Endothelial cell of umbilical vein (primary cell): Measurements from ENCODE around the gene KAT8. TPM values are rescaled to one million over a fixed set of nuclear protein-coding genes. Genes with fewer than 3 reads are reported as not detected.

ENCODE experiments used
- BruUV-seq: library from RNA; stranded (reverse); fragments of 400-500 nt; replicated peaks from 2 replicates; lab custom pipeline; 2021; lab: Mats Ljungman, UMichigan
- CTCF ChIA-PET: fragments of 300-600, 350-600 bp; sonication (Branson Sonifier 250); formaldehyde crosslinking; loops from one replicate; lab custom pipeline; 2021; ENCODE audit warnings: antibody characterized with exemption, inconsistent platforms; lab: Charles Lee
- POLR2A ChIA-PET: fragments of 300-600, 350-600 bp; sonication (Branson Sonifier 250); formaldehyde crosslinking; loops from one replicate; lab custom pipeline; 2021; ENCODE audit warnings: antibody characterized with exemption, inconsistent platforms; lab: Charles Lee
- DNase-seq: peaks from one replicate; pipeline ENCODE4 v3.0.0-alpha.2; 2011; ENCODE audit warnings: low read depth, low spot score
- FAIRE-seq: peaks from 2 replicates; lab custom pipeline; 2011; peaks lifted over from hg19 to GRCh38; lab: Jason Lieb, UNC
- H2AFZ ChIP-seq: 2 replicates; pipeline ENCODE4 v1.6.0; 2012; ENCODE audit warnings: low read depth, low read length, control low read depth, inconsistent platforms
- H3K27ac ChIP-seq: 2 replicates; pipeline ENCODE4 v1.5.1; 2011; ENCODE audit warnings: low read depth, mild to moderate bottlenecking, control low read depth, low read length, moderate library complexity; ENCODE audit not compliant: insufficient read depth
- H3K27me3 ChIP-seq, 2 experiments: 2 replicates each; pipeline versions ENCODE4 v1.6.0 to v1.6.1; 2011; ENCODE audit warnings: low read length in 2 of 2, mixed read lengths in 1 of 2; ENCODE audit not compliant: control insufficient read depth in 2 of 2, insufficient read depth in 2 of 2
- H3K36me3 ChIP-seq, 2 experiments: 2 replicates in 1 of 2; 3 replicates in 1 of 2; pipeline ENCODE4 v1.5.1; 2011; ENCODE audit warnings: low read length in 2 of 2, mild to moderate bottlenecking in 1 of 2, moderate library complexity in 1 of 2; ENCODE audit not compliant: control insufficient read depth in 2 of 2, insufficient read depth in 2 of 2; ENCODE audit errors: extremely low read depth in 1 of 2
- H3K4me1 ChIP-seq: 3 replicates; pipeline ENCODE4 v1.5.1; 2011; ENCODE audit warnings: mild to moderate bottlenecking, low read length; ENCODE audit not compliant: control insufficient read depth, insufficient read depth; ENCODE audit errors: extremely low read depth
- H3K4me2 ChIP-seq: 2 replicates; pipeline ENCODE4 v1.6.1; 2011; ENCODE audit warnings: low read length, control low read depth, mixed read lengths; ENCODE audit not compliant: insufficient read depth
- H3K4me3 ChIP-seq, 3 experiments: fragments of 200-600 bp in 1 of 3; sonication (generic), shearing (Covaris generic) in 1 of 3; replicated peaks in 1 of 3; 2 replicates each; pipeline ENCODE4 v1.5.1; 2011 to 2016; ENCODE audit warnings: control low read depth in 3 of 3, low read length in 3 of 3, mild to moderate bottlenecking in 2 of 3, inconsistent platforms in 1 of 3, low read depth in 1 of 3, moderate library complexity in 1 of 3; ENCODE audit not compliant: insufficient read depth in 1 of 3
- H3K79me2 ChIP-seq: 2 replicates; pipeline ENCODE4 v1.6.0; 2012; ENCODE audit warnings: low read length, inconsistent platforms; ENCODE audit not compliant: control insufficient read depth, insufficient read depth
- H3K9ac ChIP-seq: replicated peaks from 2 replicates; pipeline ENCODE3; 2011; ENCODE audit warnings: low read length, control low read depth; ENCODE audit not compliant: insufficient read depth; ENCODE audit errors: extremely low read depth
- H3K9me1 ChIP-seq: replicated peaks from 3 replicates; pipeline ENCODE4 v1.6.0; 2011; ENCODE audit warnings: mild to moderate bottlenecking, low read length; ENCODE audit not compliant: control insufficient read depth, insufficient read depth; ENCODE audit errors: extremely low read depth
- H3K9me3 ChIP-seq: replicated peaks from 2 replicates; pipeline ENCODE4 v1.5.1; 2012; ENCODE audit warnings: low read length, inconsistent platforms; ENCODE audit not compliant: control insufficient read depth, insufficient read depth
- H4K20me1 ChIP-seq: replicated peaks from 2 replicates; pipeline ENCODE3; 2011; ENCODE audit warnings: mild to moderate bottlenecking, low read length; ENCODE audit not compliant: control insufficient read depth, insufficient read depth; ENCODE audit errors: extremely low read depth
- CTCF ChIP-seq, 2 donors: IDR thresholded peaks; 1 replicate in 1 of 2; 2 replicates in 1 of 2; pipeline ENCODE4 v1.5.1; 2011; ENCODE audit warnings: low read length in 2 of 2, mild to moderate bottlenecking in 2 of 2, moderate library complexity in 2 of 2, control low read depth in 1 of 2, inconsistent platforms in 1 of 2, low read depth in 1 of 2; ENCODE audit not compliant: insufficient read depth in 1 of 2; ENCODE audit errors: extremely low read depth in 1 of 2
- EZH2 ChIP-seq: IDR thresholded peaks from 2 replicates; pipeline ENCODE4 v1.6.1; 2012; ENCODE audit warnings: borderline replicate concordance, low read depth, mild to moderate bottlenecking, moderate library complexity, low read length, inconsistent platforms; ENCODE audit not compliant: severe bottlenecking
- FOS ChIP-seq: IDR thresholded peaks from 2 replicates; pipeline ENCODE4 v1.6.1; 2011; ENCODE audit warnings: mild to moderate bottlenecking, low read length, moderate library complexity, borderline replicate concordance; ENCODE audit not compliant: insufficient read depth
- GATA2 ChIP-seq: IDR thresholded peaks from 2 replicates; pipeline ENCODE4 v1.7.0; 2011; ENCODE audit warnings: low read depth, mild to moderate bottlenecking, moderate library complexity, mixed read lengths, low read length; ENCODE audit not compliant: insufficient read length, insufficient read depth
- JUN ChIP-seq: IDR thresholded peaks from 2 replicates; pipeline ENCODE4 v1.6.1; 2011; ENCODE audit warnings: borderline replicate concordance, low read depth; ENCODE audit not compliant: insufficient read length, insufficient read depth
- MAX ChIP-seq: IDR thresholded peaks from 2 replicates; pipeline ENCODE4 v1.6.1; 2011; ENCODE audit not compliant: insufficient read depth, insufficient read length
- MYC ChIP-seq: IDR thresholded peaks from one replicate; pipeline ENCODE4 v1.6.1; 2011; ENCODE audit warnings: mild to moderate bottlenecking, low read depth, low read length
- POLR2A ChIP-seq: IDR thresholded peaks from 2 replicates; pipeline ENCODE4 v1.6.1; 2012; ENCODE audit warnings: low read depth, mild to moderate bottlenecking, control low read depth, low read length
- POLR2AphosphoS5 ChIP-seq: IDR thresholded peaks from 2 replicates; pipeline ENCODE4 v1.6.1; 2012; ENCODE audit warnings: low read depth, mild to moderate bottlenecking, control low read depth, low read length, moderate library complexity; ENCODE audit not compliant: insufficient read depth
- dilution Hi-C: fragments of 300-500 bp; cut with MboI; formaldehyde crosslinking; loops from one replicate; pipeline ENCODE4 v1.15.0; 2019; ENCODE audit warnings: low sequenced_read_pairs; ENCODE audit not compliant: extremely low pct_ligation_motif_present
- intact Hi-C: fragments of 100-400 bp; cut with micrococcal nuclease; formaldehyde crosslinking; loops from one replicate; pipeline ENCODE4 v1.10.0; 2022
- polyA plus RNA-seq, 4 experiments: library from polyadenylated mRNA; depleted of rRNA in 3 of 4; stranded (reverse) in 3 of 4; unstranded in 1 of 4; fragments of >200 nt; gene quantifications; 2 replicates each; pipeline versions ENCODE4 v1.2.1 to v1.2.3, GENCODE V29; 2011 to 2012; ENCODE audit warnings: missing spikeins in 1 of 4
- total RNA-seq: library from RNA; stranded (reverse); gene quantifications from 2 replicates; pipeline ENCODE4 v1.2.3, GENCODE V29; 2021

KAT8 gene
- total and polyA plus RNA-seq, 2 donors (not counting 3 experiments of a cell fraction or from before 2014, with no cell fraction given) = 30.7 to 42.8 TPM

- Histone ChIP-seq H3K4me2 (no peak overlapping the region), H3K36me3 (no peaks in the 10 kb centered on the region), H3K9ac (no peak overlapping the region), H3K27me3 (peaks cover 15 to 25% of the 10 kb centered on the region in 2 experiments), H3K27ac (no peak overlapping the region), H3K9me1 (no peaks in the 10 kb centered on the region), H3K4me3 (no peak overlapping the region), H4K20me1 (no peaks in the 10 kb centered on the region), H3K4me1 (peaks cover 5% of the 10 kb centered on the region), H3K79me2 (no peaks in the 10 kb centered on the region), H2AFZ (no peak overlapping the region), H3K9me3 (no peaks in the 10 kb centered on the region)
- no peak for DNase-seq
- dilution Hi-C loops = no loop called here
- ChIA-PET POLR2A (no interaction called here), CTCF (no interaction called here)
- no TSS peak for BruUV-seq
- no peak for FAIRE-seq
- intact Hi-C loops = no loop called here
- no peak for TF ChIP-seq JUN
- no peak for TF ChIP-seq GATA2
- no peak for TF ChIP-seq EZH2
- no peak for TF ChIP-seq POLR2A
- no peak for TF ChIP-seq CTCF (IDR thresholded peaks at IDR 0.05; ENCODE audit: extremely low read depth in 1 of 2, insufficient read depth in 1 of 2, low read depth in 1 of 2, low read length in 2 of 2)
- TF ChIP-seq MAX = no peak
- TF ChIP-seq POLR2AphosphoS5 = no peak
- no peak for TF ChIP-seq MYC
- TF ChIP-seq FOS = no peak
These were observed 28.0 kb downstream of the KAT8 start for GRCh38 chr16:31145398-31145990.
